Fibroblast of lung (primary cell): ENCODE results near the gene TMEM208.

Source experiments
- CTCF ChIP-seq, 2 donors: IDR thresholded peaks in 1 of 2; conservative IDR thresholded peaks in 1 of 2; 1 replicate in 1 of 2; 2 replicates in 1 of 2; pipeline ENCODE4 v1.5.1; 2011 to 2012; ENCODE audit warnings: low read length in 2 of 2, control low read depth in 1 of 2, inconsistent platforms in 1 of 2, low read depth in 1 of 2, mild to moderate bottlenecking in 1 of 2
- EZH2 ChIP-seq: IDR thresholded peaks from 2 replicates; pipeline ENCODE4 v1.5.1; 2012; ENCODE audit warnings: low read length, control low read depth, mild to moderate bottlenecking; ENCODE audit errors: missing control alignments

GRCh38 chr16:67197704-67198103 lies 29.2 kb upstream of the TMEM208 start:
- TF ChIP-seq CTCF (conservative IDR thresholded peaks at IDR 0.05 in 1 of 2, IDR thresholded peaks at IDR 0.05 in 1 of 2; ENCODE audit: low read depth in 1 of 2, low read length in 2 of 2) (no peak), EZH2 (no peak)
